Osteocyte (in vitro differentiated cells): ENCODE results near the gene NDUFA13. TPM values are rescaled to one million over a fixed set of nuclear protein-coding genes. Genes with fewer than 3 reads are reported as not detected.

Source experiments
- DNase-seq: peaks from one replicate; pipeline ENCODE4 v3.0.0; 2021; ENCODE audit warnings: mixed read lengths; ENCODE audit not compliant: unreplicated experiment; ENCODE audit errors: extremely low spot score
- H3K27ac Mint-ChIP-seq: one replicate; pipeline ENCODE4 v1.8.0; 2021; ENCODE audit warnings: mild to moderate bottlenecking, mixed read lengths; ENCODE audit not compliant: unreplicated experiment
- H3K27me3 Mint-ChIP-seq: one replicate; pipeline ENCODE4 v1.8.0; 2021; ENCODE audit warnings: mixed read lengths; ENCODE audit not compliant: unreplicated experiment
- H3K36me3 Mint-ChIP-seq: one replicate; pipeline ENCODE4 v1.8.0; 2021; ENCODE audit warnings: mixed read lengths; ENCODE audit not compliant: unreplicated experiment
- H3K4me1 Mint-ChIP-seq: one replicate; pipeline ENCODE4 v1.8.0; 2021; ENCODE audit warnings: mixed read lengths; ENCODE audit not compliant: unreplicated experiment
- H3K4me3 Mint-ChIP-seq: one replicate; pipeline ENCODE4 v1.8.0; 2021; ENCODE audit warnings: mild to moderate bottlenecking, moderate library complexity, mixed read lengths; ENCODE audit not compliant: unreplicated experiment
- H3K9me3 Mint-ChIP-seq: one replicate; pipeline ENCODE4 v1.8.0; 2021; ENCODE audit warnings: mixed read lengths; ENCODE audit not compliant: unreplicated experiment
- CTCF ChIP-seq: fragments of 200-600 bp; sonication (generic); IDR thresholded peaks from 2 replicates; pipeline ENCODE4 v1.5.0; 2021; ENCODE audit warnings: antibody characterized with exemption, mild to moderate bottlenecking, moderate library complexity
- total RNA-seq: library from RNA; stranded (reverse); gene quantifications from 2 replicates; pipeline ENCODE4 v1.2.1, GENCODE V29; 2021

Gene NDUFA13
- total RNA-seq, 1 donor from 2014 or later = 376 TPM

GRCh38 chr19:19570571-19570970, 54.5 kb downstream of the NDUFA13 start:
- peaks cover 5% of the 10 kb centered on the region for H3K4me1 Mint-ChIP-seq
- H3K27me3 Mint-ChIP-seq = no peaks in the 10 kb centered on the region
- no peaks in the 10 kb centered on the region for H3K36me3 Mint-ChIP-seq
- H3K9me3 Mint-ChIP-seq = no peaks in the 10 kb centered on the region
- TF ChIP-seq CTCF = no peak
- no peak for DNase-seq
- H3K4me3 Mint-ChIP-seq = no peak overlapping the region
- no peak overlapping the region for H3K27ac Mint-ChIP-seq

- Mint-ChIP-seq H3K27me3 (no peaks in the 10 kb centered on the region), H3K4me3 (no peak overlapping the region), H3K27ac (no peak overlapping the region), H3K9me3 (no peaks in the 10 kb centered on the region), H3K36me3 (no peaks in the 10 kb centered on the region), H3K4me1 (peaks cover 3% of the 10 kb centered on the region)
- no peak for DNase-seq
- TF ChIP-seq CTCF = no peak
Observed at GRCh38 chr19:19571071-19571786, 55.2 kb downstream of the NDUFA13 start.

- H3K27ac Mint-ChIP-seq = no peak overlapping the region
- no peak for TF ChIP-seq CTCF
- H3K9me3 Mint-ChIP-seq = no peaks in the 10 kb centered on the region
- no peaks in the 10 kb centered on the region for H3K27me3 Mint-ChIP-seq
- H3K36me3 Mint-ChIP-seq = no peaks in the 10 kb centered on the region
- no peaks in the 10 kb centered on the region for H3K4me1 Mint-ChIP-seq
- no peak overlapping the region for H3K4me3 Mint-ChIP-seq
- no peak for DNase-seq
Observed at GRCh38 chr19:19575411-19575810, 59.4 kb downstream of the NDUFA13 start.

Other genes starting within 250 kb of the NDUFA13 start
- 1.3 and 1.6 TPM in 2 replicates for gene TM6SF2, start 242.9 kb upstream of the NDUFA13 start, total RNA-seq
- 61.9 and 71.7 TPM in 2 replicates for gene SUGP1, start 195.7 kb upstream of the NDUFA13 start, total RNA-seq
- gene MAU2, start 195.4 kb upstream of the NDUFA13 start, total RNA-seq = 75.7 and 82.3 TPM in 2 replicates
- 75.6 and 81.3 TPM in 2 replicates for gene GATAD2A, start 110.5 kb upstream of the NDUFA13 start, total RNA-seq
- gene TSSK6, start 677 bp upstream of the NDUFA13 start, total RNA-seq = 1.7 and 2.0 TPM in 2 replicates
- 6.1 and 6.3 TPM in 2 replicates for gene YJEFN3, start 12.7 kb downstream of the NDUFA13 start, total RNA-seq
- 0.63 and 1.1 TPM in 2 replicates for gene CILP2, start 22.0 kb downstream of the NDUFA13 start, total RNA-seq
- 0.46 and 0.52 TPM in 2 replicates for gene PBX4, start 102.5 kb downstream of the NDUFA13 start, total RNA-seq
- gene LPAR2, start 112.0 kb downstream of the NDUFA13 start, total RNA-seq = 6.8 and 7.4 TPM in 2 replicates
- 10.5 and 12.0 TPM in 2 replicates for gene GMIP, start 127.4 kb downstream of the NDUFA13 start, total RNA-seq
- 62.8 and 67.2 TPM in 2 replicates for gene ATP13A1, start 147.5 kb downstream of the NDUFA13 start, total RNA-seq
- gene ZNF101, start 152.6 kb downstream of the NDUFA13 start, total RNA-seq = 7.1 and 8.4 TPM in 2 replicates
- 4.7 and 5.3 TPM in 2 replicates for gene ZNF14, start 216.9 kb downstream of the NDUFA13 start, total RNA-seq